Motor neuron (in vitro differentiated cells): ENCODE results near the gene SPATS2L. TPM values are rescaled to one million over a fixed set of nuclear protein-coding genes. Genes with fewer than 3 reads are reported as not detected.
A peak's percentile ranks its signal among the peaks of the same experiment; 100 is the strongest.

Experiments used
- ATAC-seq, 8 experiments: fragments of 200-7000 bp; cut with Tn5 transposase; replicated peaks in 6 of 8; 2 replicates each; pipeline ENCODE4 v1.8.0; 2021; ENCODE audit warnings: mild to moderate bottlenecking in 8 of 8, moderate library complexity in 8 of 8
- H3K27ac ChIP-seq, 2 donors: fragments of 250-450 bp; sonication (Bioruptor Pico); 2 replicates each; pipeline ENCODE4 v1.9.0; 2021; ENCODE audit warnings: antibody characterized with exemption in 2 of 2, mild to moderate bottlenecking in 2 of 2, moderate library complexity in 1 of 2
- H3K4me1 ChIP-seq, 2 donors: fragments of 250-450 bp; sonication (Bioruptor Pico); replicated peaks in 1 of 2; 2 replicates each; pipeline ENCODE4 v1.6.1; 2021; ENCODE audit warnings: antibody characterized with exemption in 2 of 2, mild to moderate bottlenecking in 2 of 2, moderate library complexity in 1 of 2
- H3K4me3 ChIP-seq, 5 donors: fragments of 250-450 bp; sonication (Bioruptor Pico); 2 replicates each; pipeline ENCODE4 v1.9.0; 2021; ENCODE audit warnings: antibody characterized with exemption in 5 of 5, mild to moderate bottlenecking in 5 of 5, moderate library complexity in 4 of 5
- WGBS, 10 experiments: fragments of 450-650 bp; shearing (Covaris generic); methylation state at CpG; one replicate each; pipeline ENCODE4 v1.0.0; 2022; 5-methylcytosine and 5-hydroxymethylcytosine counted together
- in situ Hi-C, 9 experiments: fragments of 400-800 bp; cut with MboI; loops; one replicate each; pipeline ENCODE4 v1.15.0; 2021; ENCODE audit warnings: low sequenced_read_pairs in 9 of 9, low pct_unique_long_range_greater_than_20kb in 2 of 9; ENCODE audit not compliant: unreplicated experiment in 9 of 9
- total RNA-seq, 8 experiments: library from RNA; unstranded; fragments of 300-600 nt; gene quantifications; 2 replicates each; pipeline versions ENCODE4 v1.2.3 to v1.2.4, GENCODE V29; 2022

Gene SPATS2L
- total RNA-seq, 8 experiments from 2014 or later, result 8.4 to 143 (median 21.9) TPM

DNA sequence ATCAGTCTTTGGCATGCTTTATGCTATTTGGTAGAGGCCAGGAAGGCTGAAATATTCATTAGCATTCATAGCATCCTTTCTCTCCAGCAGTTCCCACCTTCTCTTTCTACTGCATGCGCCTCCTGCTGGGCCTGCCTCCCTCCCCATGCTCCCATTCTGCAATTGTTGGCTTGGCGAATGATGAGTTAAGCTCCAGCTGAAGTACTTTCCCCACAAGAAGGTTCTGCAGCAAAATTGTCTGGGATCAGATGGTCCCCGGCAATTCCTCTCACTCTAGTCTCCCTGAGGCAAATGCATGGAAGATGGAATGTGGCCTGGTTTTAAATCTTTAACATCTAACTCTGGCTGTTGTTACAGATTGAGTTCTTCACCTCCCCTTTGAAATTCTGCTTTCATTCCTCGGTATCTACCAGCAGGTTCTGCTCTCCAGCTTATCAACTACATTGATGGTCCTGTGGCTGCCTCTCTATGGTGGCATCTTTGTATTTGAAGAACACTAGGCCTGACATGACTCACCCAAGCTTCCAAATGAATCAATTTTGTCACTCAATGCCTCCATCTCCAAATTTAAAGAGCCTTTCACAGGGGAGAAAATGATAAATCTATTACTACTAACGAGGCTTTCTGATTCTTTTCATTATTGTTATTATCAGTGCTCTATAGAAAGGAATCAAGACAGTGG lies 147.5 kb downstream of the SPATS2L start:
- WGBS, 10 experiments, result 50 to 100% (median 84%) methylated on average over 1 to 5 of the region's 5 CpGs; no CpG with 5 or more reads in 1 of the 10 experiments
- Histone ChIP-seq H3K27ac (no peak overlapping the region), H3K4me3 (no peak overlapping the region), H3K4me1 (no peaks in the 10 kb centered on the region)
- ATAC-seq, result no peak
- in situ Hi-C loops, result loop anchor here in 4 of 9 experiments (25.0 kb wide), 1 partner anchor 467 kb away; no protein-coding TSS in a partner anchor

GRCh38 chr2:200454927-200455801 lies 148.7 kb downstream of the SPATS2L start:
- 28 to 100% (median 100%) methylated on average over 1 to 3 of the region's 4 CpGs; no CpG with 5 or more reads in 2 of the 10 experiments for WGBS, 10 experiments
- H3K27ac ChIP-seq, result no peak overlapping the region
- in situ Hi-C loops, result loop anchor here in 4 of 9 experiments (25.0 kb wide), 1 partner anchor 468 kb away; no protein-coding TSS in a partner anchor

GRCh38 chr2:200455958-200456421 lies 149.5 kb downstream of the SPATS2L start:
- WGBS, 10 experiments, result 6 to 100% (median 94%) methylated on average over 1 to 4 of the region's 4 CpGs; no CpG with 5 or more reads in 2 of the 10 experiments
- Histone ChIP-seq H3K4me1 (no peaks in the 10 kb centered on the region), H3K4me3 (no peak overlapping the region), H3K27ac (no peak overlapping the region)
- ATAC-seq, result peak in 2 of 8 experiments; percentile 56 to 80
- in situ Hi-C loops, result loop anchor here in 4 of 9 experiments (25.0 kb wide), 1 partner anchor 469 kb away; no protein-coding TSS in a partner anchor

More at GRCh38 chr2:200454927-200455801, 148.7 kb downstream of the SPATS2L start:
- Histone ChIP-seq H3K4me3 (no peak overlapping the region), H3K4me1 (no peaks in the 10 kb centered on the region)
- ATAC-seq, result peak in 2 of 8 experiments; percentile 79 to 88

DNA sequence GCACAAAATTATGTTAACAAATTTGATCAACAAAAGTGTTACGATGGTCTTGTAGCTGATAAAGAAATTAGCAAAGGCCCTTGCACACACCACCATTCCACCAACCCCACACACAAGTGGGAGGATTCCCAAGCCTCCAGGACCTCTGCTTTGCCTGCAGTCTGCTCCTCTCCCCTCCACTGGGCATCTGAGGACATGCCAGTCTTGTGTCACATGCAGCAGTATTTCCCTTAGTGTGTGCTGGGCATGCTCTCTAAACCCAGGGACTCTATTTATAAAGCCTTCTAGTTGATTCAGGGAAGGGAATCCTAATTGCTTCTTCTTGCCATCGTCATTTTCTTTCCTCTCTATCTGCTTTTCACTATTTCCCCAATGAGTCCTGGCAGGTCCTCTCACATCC lies 150.1 kb downstream of the SPATS2L start:
- in situ Hi-C loops, result loop anchor here in 4 of 9 experiments (25.0 kb wide), 1 partner anchor 469 kb away; no protein-coding TSS in a partner anchor
- H3K4me1 ChIP-seq, result no peaks in the 10 kb centered on the region
- 80 to 100% (median 100%) methylated on average over 1 to 2 of the region's 2 CpGs; no CpG with 5 or more reads in 4 of the 10 experiments for WGBS, 10 experiments
- no peak overlapping the region for H3K4me3 ChIP-seq
- no peak for ATAC-seq
- no peak overlapping the region for H3K27ac ChIP-seq

DNA sequence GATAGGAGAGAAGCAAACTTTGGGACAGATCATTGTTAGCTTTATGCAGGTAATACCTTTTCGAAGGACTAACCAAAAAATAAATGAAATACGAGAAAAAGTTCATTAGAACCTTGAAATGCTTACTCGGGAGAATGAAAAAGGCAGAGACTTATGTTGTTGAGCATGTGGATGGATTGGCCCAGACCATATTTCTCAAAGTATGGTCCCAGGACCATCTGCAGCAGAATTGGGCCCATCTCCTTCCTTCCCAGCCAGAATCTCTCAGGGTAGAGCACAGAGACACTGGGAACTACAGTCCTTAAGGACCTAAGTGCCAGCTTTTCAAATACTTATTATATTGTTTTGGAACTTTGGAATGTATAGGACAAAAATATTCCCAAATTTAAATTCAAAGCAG lies 152.6 kb downstream of the SPATS2L start:
- no peak for ATAC-seq
- Histone ChIP-seq H3K27ac (no peak overlapping the region), H3K4me1 (no peaks in the 10 kb centered on the region), H3K4me3 (no peak overlapping the region)
- 0 to 100% (median 77%) methylated on average over 1 to 3 of the region's 3 CpGs; no CpG with 5 or more reads in 1 of the 10 experiments for WGBS, 10 experiments
- in situ Hi-C loops, result loop anchor here in 4 of 9 experiments (25.0 kb wide), 1 partner anchor 472 kb away; no protein-coding TSS in a partner anchor

DNA sequence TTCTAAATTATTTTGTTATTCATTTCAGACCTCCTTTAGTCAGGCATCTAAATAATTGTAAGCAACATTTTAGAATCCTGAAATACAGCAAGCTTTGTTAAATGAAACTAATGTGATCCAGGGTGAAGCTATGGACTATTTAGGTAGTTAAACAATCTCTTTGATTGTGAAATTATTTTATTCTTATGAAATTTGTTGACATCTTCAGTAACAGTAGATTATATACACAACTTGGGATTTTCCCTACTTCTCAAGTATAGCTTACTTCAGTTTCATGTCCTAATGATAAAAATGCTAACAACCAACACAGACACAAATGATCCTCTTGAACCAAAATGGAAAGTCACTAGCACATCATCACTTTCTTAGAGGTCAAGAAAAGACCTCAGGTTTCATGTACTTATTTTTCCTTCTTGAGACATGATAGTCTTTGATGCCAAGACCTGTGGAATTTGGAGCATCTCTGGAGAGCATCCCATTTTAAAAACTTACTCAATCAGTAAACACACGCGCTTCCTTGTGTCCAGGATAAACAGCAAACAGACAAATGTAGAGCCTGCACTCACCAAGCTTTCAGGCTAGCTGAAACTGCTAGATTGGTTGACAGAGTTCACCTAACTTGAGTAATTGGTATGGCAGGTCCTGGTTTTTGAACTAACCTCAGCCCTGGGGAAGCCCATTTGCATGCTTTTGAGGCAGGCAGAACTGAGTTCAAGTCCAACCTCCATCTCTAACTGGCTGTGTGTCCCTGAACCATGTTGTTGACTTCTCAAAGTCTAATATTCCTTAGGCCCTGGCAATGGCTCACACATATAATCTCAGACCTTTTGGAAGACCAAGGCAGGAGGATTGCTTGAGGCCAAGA lies 155.6 kb downstream of the SPATS2L start:
- H3K4me1 ChIP-seq, result no peaks in the 10 kb centered on the region
- H3K27ac ChIP-seq, result no peak overlapping the region
- in situ Hi-C loops, result loop anchor here in 4 of 9 experiments (25.0 kb wide), 1 partner anchor 475 kb away; no protein-coding TSS in a partner anchor
- no peak overlapping the region for H3K4me3 ChIP-seq
- ATAC-seq, result no peak
- whole genome bisulfite sequencing, 10 experiments, result 95 to 100% (median 100%) methylated on average over 1 to 2 of the region's 2 CpGs; no CpG with 5 or more reads in 4 of the 10 experiments

GRCh38 chr2:200463452-200463851 lies 157.0 kb downstream of the SPATS2L start:
- H3K27ac ChIP-seq, result no peak overlapping the region
- no peak overlapping the region for H3K4me3 ChIP-seq
- in situ Hi-C loops, result loop anchor here in 4 of 9 experiments (25.0 kb wide), 1 partner anchor 476 kb away; no protein-coding TSS in a partner anchor
- H3K4me1 ChIP-seq, result no peaks in the 10 kb centered on the region
- 86 to 100% (median 97%) methylated on average over 1 to 2 of the region's 2 CpGs for WGBS, 10 experiments
- no peak for ATAC-seq

DNA sequence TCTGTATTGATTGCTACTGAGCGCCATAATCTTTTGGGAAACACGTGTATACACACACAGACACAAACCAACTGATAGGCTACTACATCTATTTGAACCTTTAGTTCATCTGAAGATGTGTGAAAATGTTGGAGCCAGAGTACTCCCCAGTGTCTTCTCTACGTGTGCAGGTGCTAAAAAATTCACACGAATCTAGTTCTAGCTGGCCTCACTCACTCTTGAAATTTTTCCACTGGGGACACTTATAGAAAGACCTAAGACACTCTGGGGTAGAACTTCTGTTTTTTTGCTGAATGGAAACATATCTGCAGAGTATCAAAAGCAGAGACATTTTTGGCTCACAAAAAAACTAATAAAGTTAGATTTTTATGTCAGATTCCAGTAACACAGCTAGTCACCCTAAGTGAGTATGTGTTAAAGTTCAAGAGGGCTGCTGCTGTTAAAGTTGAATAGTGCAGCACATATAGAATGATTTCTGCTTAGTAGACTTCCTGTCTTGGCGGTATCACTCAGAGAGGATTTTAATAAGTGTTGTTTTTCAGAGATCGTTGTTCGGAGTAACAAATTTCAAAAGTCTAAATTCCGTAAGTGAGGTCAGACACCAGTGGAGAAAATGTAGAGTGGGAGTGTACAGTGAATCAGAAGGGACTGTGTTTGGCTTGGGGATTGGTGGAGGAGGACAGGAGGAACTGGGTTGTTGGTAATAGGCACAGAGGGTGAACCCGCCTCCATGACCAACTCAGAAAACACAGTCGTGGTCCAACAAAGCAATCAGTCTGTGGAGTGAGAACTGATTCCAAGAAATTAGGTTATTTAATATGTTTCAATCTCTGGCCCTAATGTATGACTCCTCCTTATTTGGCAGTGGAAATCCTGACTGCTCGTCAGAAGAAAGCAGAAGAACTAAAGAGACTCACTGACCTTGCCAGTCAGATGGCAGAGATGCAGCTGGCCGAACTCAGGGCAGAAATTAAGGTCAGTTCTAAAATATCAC lies 160.2 kb downstream of the SPATS2L start:
- H3K4me3 ChIP-seq, result no peak overlapping the region
- no peak overlapping the region for H3K27ac ChIP-seq
- ATAC-seq, result peak in 2 of 8 experiments; percentile 96 to 99
- in situ Hi-C loops, result loop anchor here in 4 of 9 experiments (25.0 kb wide), 1 partner anchor 479 kb away; no protein-coding TSS in a partner anchor
- 17 to 100% (median 75%) methylated on average over 4 to 10 of the region's 12 CpGs; no CpG with 5 or more reads in 1 of the 10 experiments for WGBS, 10 experiments
- H3K4me1 ChIP-seq, result peaks cover 2 to 10% of the 10 kb centered on the region in 2 donors

GRCh38 chr2:200467806-200468681 lies 161.6 kb downstream of the SPATS2L start:
- in situ Hi-C loops, result loop anchor here in 4 of 9 experiments (25.0 kb wide), 1 partner anchor 481 kb away; no protein-coding TSS in a partner anchor
- Histone ChIP-seq H3K4me3 (no peak overlapping the region), H3K27ac (no peak overlapping the region), H3K4me1 (peaks cover 2 to 10% of the 10 kb centered on the region in 2 donors)
- ATAC-seq, result no peak
- WGBS, 10 experiments, result 45 to 100% (median 100%) methylated on average over 1 to 5 of the region's 8 CpGs; no CpG with 5 or more reads in 2 of the 10 experiments

- no peak overlapping the region for H3K4me3 ChIP-seq
Measured at GRCh38 chr2:200469708-200470211, 163.3 kb downstream of the SPATS2L start.

More at GRCh38 chr2:200469708-200470211, 163.3 kb downstream of the SPATS2L start:
- ATAC-seq, result no peak
- 70 to 100% (median 88%) methylated on average over 5 to 10 of the region's 13 CpGs; no CpG with 5 or more reads in 2 of the 10 experiments for WGBS, 10 experiments
- H3K27ac ChIP-seq, result no peak overlapping the region
- peaks cover 2 to 10% of the 10 kb centered on the region in 2 donors for H3K4me1 ChIP-seq
- in situ Hi-C loops, result loop anchor here in 4 of 9 experiments (25.0 kb wide), 1 partner anchor 482 kb away; no protein-coding TSS in a partner anchor
